ENCODE results near the gene CREG1. TPM values are rescaled to one million over a fixed set of nuclear protein-coding genes. Genes with fewer than 3 reads are reported as not detected.

CREG1 gene
- total RNA-seq, 1 donor from 2014 or later = 78.5 TPM

DNA sequence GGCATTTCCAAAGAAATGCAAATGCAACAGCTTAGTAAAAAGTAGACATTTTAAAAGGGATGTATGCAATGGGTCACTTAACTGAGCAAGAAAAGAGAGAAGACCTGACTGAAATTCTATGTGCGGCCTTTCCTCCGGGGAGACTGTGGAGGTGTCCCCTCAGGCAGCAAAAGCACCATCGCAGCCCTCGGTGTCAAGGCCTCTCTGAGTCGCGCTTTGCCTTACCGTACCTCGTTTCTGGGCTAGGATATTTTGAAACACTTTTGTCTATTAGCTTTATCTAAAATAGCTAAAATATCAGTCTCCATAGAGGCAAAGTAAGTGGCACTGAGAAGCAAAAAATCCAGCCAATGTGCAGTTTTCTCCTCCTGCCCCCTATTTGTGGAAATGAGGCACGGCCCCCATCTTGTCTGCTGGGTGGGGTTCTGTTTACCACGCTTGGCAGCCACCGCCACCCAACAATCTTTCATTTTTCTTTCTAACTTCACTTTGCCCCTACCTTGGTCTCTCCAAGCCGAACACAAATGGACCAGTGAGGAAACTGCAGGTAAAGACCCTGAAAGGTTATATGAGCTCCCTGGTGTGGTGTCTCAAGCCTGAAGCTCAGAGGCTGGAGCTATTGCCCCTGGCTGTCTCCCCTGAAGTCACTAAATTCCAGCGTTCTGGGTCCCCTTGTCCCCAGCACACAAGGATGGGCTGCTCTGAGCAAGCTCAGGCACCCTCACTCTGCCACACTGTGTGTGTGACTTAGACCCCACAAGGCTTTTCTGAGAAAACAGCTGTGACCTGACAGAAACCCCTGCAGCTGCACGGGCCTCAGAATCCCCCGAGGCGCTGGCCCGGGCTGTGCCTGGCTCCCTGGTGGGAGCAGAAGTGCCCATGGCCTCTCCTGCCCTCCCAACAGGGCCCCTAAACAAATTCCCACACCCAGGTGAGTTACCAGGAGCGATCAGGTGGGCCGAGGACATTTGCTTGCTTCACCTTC, 36.9 kb downstream of the CREG1 start:
- DNase-seq (ENCODE audit: missing footprints) = no peak
- ATAC-seq = no peak
- intact Hi-C loops (cut with DNase I) = no loop called here

DNA sequence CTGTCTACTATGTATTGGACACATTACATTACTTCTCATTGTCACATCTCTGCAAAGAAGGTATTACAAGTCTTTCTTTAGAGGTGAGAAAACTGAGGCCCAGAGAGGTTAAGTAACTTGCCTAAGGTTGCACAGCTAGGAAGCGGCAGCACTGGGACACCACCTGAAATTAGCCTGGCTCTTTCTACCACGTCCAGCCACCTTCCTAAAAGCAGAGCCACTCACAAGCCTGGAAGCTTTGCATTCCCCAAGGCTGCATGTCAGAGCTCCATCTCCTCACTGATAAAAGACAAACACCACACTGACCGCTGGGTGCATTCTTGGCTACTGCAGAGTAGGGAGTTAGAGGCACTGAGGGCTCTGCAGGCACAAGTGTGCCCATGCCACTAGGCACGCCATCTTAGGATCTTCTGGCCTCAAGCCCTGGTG, 37.7 kb downstream of the CREG1 start:
- no peak for DNase-seq (ENCODE audit: missing footprints)
- ATAC-seq = no peak
- intact Hi-C loops (cut with DNase I) = no loop called here

DNA sequence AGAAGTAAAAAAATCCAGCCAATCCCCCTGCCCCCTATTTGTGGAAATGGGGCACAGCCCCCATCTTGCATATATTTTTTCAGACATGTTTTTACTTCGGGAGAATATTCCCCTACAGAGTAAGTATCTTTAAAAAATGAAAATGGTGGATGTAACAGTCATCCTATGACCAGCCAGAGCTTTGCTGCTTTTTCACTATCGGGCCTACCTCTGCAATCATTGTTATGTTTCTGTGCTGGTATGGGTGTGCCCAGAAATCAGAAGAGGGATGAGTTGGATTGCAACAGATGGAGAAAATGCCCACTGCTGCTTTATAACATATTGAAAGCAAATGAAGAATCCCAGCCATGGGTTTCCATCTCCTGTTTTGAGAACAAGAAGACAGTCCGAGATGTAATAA, 38.1 kb downstream of the CREG1 start:
- DNase-seq (ENCODE audit: missing footprints) = no peak
- ATAC-seq = no peak
- intact Hi-C loops (cut with DNase I) = no loop called here

DNA sequence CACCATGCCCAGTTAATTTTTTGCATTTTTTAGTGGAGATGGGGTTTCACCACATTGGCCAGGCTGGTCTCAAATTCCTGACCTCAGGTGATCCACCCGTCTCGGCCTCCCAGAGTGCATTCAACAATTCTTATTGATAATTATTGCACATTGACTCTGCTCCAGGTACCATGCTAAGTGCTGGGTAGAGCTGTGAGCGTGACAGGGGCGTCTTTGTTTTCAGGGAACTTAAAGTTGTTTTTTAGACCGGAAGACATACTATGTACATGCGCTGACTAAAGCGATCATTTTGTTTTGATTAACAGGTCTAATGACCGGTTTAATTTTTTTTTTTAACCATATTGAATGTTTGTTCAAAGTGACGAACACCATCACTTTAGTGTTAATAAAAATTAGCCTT, 39.3 kb downstream of the CREG1 start:
- intact Hi-C loops (cut with DNase I) = no loop called here
- ATAC-seq = no peak
- no peak for DNase-seq (ENCODE audit: missing footprints)

DNA sequence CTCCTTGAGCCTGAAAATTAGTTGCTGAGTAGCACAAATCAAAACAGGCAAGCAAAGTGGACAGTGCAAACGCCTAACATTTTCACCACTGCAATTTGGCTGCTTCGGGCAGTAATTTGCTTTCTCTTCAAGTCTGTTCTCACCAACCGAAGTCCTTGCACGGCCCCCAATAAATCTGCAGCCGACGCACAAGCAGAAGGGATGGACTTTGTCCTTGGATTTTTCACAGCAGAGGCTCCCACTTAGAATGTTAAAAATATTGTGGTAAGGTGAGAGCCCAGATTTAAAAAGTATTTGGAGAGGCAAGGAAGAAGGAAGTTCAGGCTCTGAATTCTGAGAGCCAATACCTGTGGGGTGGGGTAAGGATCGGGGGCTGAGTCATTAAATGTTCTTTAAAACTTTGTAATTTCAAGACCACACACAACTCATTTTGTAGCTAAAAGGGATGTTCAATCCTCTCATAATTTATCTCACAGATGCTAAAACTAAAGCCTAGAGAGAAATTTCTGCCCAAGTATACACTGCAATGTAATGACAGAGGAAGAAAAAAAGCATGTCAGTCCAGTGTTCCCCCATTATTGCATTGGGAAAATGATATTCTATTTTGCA, 41.4 kb downstream of the CREG1 start:
- DNase-seq (ENCODE audit: missing footprints) (no peak), ATAC-seq (no peak)
- intact Hi-C loops (cut with DNase I) = no loop called here

DNA sequence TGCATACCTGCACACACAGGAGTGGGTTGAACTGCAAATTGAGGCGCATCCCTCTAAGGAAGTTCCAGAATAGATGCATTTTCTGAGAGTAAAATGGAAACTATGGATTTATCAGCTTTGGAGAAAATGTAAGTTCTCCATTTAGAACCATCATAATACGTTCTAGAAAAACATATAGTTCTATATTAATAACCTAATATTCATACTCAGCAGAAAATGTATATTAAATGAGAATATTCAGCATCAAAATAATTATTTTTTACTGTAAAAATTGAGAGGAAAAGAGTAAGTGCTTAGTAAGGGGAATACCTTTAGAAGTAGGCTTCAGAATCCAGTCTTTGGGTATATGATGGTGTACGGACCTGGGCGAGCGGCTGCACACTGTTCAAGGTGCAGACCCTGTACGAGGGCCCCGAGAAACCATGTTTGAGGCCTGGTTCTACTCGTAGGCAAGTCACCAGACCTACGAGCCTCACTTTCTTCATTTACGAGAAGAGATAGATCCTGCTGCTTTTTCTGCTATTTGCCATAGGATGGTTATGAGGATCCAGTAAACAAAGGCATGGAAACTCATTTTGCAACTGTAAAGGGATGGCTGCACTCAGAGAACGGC, 42.1 kb downstream of the CREG1 start:
- ATAC-seq (no peak), DNase-seq (ENCODE audit: missing footprints) (no peak)
- intact Hi-C loops (cut with DNase I) = no loop called here

DNA sequence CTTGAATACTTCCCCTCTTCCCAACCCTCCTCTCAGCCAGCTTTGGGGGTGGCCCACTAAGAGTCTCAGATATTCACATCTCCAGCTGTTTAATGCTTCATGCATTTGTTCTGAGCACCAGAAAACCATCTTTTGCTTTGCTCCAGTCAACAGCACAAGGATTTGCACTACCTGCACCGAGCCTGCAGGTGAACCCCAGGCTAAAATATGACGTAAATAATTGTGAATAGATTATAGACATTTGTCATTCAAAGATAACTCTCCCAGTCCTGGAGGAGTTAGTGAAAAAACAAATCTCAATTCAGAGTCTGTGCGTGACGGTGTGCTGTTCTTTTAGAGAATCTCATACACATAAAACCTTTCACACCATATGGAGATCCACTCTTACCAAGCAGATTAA, 42.7 kb downstream of the CREG1 start:
- intact Hi-C loops (cut with DNase I) = no loop called here
- ATAC-seq (no peak), DNase-seq (ENCODE audit: missing footprints) (no peak)

DNA sequence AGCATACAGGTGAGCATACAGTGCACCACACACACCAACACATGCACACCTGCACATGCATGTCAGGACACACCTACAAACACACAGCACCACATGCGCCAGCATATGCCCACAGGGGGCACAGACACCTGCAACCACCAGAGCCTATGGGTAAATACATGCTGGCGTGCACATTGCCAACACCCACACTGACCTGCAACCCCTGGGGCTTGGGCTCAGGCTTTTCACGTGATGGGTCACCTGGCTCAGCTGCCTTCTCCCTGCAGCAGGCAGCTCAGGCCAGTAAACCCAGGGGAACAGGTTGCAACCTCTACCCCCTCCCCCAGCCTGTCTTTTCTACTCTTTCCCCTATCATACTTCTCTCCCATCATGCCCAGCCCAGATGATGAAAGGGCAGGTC, 43.3 kb downstream of the CREG1 start:
- no peak for ATAC-seq
- intact Hi-C loops (cut with DNase I) = no loop called here
- DNase-seq (ENCODE audit: missing footprints) = no peak

DNA sequence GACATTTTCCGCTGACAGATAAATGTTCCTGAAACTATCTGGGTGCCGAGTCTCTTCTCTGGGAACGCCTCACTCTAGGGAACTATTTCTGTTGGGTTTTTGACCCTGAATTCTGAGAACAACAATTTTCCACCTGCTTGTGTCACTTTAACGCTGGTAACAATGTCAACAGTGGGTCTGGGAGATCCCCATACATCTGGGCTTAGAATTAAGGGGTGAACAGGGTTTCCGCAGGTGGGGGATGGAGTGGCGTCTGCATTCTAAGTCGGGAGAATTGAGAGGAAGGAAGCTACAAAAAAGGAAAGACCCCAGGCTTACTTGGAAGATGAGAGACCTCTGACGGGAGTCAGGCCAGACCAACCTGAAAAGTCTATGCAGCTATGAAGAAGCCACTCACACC, 44.0 kb downstream of the CREG1 start:
- DNase-seq (ENCODE audit: missing footprints) = no peak
- ATAC-seq = no peak
- intact Hi-C loops (cut with DNase I) = no loop called here

DNA sequence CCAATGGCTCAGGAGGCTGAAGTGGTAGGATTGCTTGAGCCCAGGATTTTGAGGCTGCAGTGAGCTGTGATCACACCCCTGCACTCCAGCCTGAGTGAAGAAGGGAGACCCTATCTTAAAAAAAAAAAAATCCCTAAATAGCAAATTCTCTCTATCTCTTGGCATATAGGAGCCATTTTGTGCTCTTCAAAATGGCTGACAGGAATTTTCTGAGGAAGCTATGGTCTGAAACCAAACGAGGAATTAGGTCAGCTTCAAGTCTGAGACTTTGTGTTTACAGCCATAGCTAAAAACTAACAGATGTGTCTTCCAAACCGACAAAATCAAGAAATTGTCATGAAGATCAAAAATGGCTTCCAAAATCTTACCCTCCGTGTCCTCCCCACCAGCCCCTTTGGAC, 45.8 kb downstream of the CREG1 start:
- ATAC-seq (no peak), DNase-seq (ENCODE audit: missing footprints) (no peak)
- intact Hi-C loops (cut with DNase I) = loop anchor here (2.0 kb wide), 1 partner anchor 19 kb away; no protein-coding TSS in a partner anchor

DNA sequence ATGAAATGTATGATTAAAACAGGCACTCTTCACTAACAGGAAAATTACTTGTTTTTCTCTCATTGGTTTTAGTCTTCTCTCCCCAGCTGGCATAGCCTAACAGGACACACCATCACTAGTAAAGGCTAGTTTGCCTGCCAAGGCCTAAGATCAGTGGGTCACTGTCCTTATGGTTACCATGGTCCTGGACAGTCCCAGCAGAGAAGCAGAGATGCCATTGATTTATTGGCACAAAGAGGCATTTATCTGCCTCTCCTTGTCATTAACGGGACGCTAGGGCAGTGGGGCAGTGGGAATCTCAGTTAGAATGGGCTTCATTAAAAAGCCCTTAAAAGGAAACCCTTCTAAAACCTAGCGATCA, 49.1 kb downstream of the CREG1 start:
- intact Hi-C loops (cut with DNase I) = no loop called here
- DNase-seq (ENCODE audit: missing footprints) = no peak

DNA sequence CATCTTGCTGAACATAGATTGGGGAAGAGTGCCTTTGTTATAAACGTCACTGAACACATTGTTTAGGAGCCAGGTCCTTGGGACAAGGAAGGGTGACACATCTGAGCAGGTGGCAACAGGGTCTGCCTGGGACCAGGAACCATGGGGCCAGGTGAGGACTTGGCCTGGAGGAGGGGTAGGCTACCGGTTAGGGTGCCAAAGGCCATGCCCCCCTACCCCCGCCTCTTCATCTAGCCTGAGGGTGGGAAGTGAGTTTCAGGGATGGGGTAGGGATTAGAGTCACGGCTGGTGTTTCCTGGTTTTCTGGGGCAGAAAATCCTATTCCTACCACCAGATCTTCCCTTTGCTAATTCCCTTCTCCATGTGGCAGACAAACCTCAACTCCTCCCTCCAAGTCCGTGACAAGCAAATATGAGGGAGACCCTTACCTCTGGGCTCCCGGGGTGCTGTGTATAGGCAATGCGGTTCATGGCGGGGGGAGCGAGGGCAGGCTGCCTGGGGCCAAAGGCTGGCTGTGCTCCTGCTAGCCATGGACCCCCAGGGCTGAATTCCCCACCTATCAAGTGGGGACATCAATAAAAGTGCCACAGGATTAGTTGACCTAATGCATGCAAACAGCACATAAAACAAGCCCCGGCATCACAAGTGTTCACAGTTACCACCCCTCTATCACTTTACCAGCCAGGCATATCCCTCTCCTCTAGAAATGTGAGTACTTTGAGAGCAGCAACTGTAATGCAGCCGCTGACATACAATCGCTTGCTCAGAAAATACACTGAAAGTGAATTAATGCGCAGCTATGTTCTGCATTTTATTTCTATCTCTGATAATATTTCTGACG, 49.7 kb downstream of the CREG1 start:
- intact Hi-C loops (cut with DNase I) = no loop called here
- ATAC-seq = no peak
- no peak for DNase-seq (ENCODE audit: missing footprints)

More for the DNA sequence above, 49.1 kb downstream of the CREG1 start:
- no peak for ATAC-seq

DNA sequence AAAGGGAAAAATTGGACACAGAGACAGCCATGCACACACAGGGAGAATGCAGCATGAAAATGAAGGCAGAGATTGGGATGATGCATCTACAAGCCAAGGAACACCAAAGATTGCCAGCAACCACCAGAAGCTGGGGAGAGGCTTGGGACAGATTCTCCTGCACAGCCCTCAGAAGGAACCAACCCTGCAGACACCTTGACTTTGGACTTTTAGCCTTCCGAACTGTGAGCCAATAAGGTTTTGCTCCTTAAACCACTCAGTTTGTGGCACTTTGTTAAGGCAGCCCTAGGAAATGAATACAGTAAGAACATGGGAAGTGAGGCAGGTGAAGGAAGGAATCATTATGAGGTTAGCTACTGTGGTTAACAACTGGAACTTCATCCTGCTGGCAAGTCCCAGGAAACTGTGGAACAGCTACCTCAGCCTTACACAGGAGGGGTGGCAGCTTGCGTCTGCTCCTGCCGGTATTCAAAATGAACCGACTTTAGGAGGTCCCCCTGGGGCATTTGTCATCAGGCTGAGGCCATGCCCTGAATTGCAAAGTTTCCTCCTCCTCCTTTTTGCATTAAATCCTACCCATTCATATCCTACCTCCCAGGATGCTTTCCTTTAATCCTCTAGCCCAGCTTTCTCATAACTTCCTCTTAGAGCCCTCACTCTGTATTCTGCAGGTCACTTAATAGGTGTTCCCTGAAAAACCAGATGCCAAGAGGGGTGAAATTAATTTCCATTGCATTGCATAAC, 50.7 kb downstream of the CREG1 start:
- no peak for DNase-seq (ENCODE audit: missing footprints)
- no peak for ATAC-seq
- intact Hi-C loops (cut with DNase I) = no loop called here

DNA sequence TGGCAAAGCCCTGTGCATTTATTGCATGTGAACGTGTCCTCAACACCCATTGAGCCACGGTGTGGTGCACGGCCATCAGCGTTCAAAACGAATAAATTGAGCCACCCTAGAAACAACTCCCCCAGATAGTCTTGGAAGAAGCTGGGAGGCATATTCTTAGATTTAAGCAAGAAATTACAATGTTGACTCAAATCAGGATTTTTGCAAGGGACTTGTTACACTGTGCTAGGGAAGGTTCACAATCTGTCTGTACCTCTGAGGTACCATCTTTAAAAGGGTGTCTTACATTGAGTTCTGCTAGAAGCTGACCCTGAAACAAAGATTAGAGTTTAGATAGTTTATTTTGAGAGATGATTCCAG, 51.4 kb downstream of the CREG1 start:
- DNase-seq (ENCODE audit: missing footprints) (no peak), ATAC-seq (no peak)
- intact Hi-C loops (cut with DNase I) = no loop called here

DNA sequence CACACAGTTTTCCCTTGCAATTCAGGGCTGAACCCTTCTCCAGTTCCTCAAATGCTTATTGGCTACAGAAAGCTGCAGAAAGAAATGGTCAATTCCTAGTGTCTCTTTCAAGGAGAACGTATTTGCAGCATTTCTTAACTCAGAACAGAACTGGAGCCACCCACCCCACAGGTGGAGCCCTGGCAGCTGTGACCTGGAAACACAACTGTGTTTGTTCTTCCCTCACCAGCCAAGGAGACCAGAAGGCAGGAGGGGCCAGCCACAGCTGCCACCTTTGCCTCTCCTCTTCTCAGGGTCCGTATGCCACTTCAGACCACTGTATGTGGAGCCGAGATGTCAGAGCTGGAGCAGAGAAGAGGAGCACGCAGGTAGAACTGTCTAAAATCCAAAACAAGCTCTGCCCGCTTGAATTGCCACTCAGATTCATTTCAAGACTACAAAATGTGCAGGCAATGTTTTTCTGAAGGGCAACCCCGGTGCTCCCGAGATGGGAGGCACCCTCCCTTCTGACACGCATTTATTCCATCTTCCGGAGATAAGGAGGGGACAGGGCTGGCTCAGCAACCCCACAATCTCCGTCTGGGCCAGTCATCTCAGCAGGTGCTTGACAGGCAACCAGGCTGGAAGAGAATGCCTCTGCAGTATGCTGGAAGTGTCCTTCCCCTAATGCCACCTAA, 51.9 kb downstream of the CREG1 start:
- no peak for DNase-seq (ENCODE audit: missing footprints)
- intact Hi-C loops (cut with DNase I) = no loop called here
- ATAC-seq = no peak

DNA sequence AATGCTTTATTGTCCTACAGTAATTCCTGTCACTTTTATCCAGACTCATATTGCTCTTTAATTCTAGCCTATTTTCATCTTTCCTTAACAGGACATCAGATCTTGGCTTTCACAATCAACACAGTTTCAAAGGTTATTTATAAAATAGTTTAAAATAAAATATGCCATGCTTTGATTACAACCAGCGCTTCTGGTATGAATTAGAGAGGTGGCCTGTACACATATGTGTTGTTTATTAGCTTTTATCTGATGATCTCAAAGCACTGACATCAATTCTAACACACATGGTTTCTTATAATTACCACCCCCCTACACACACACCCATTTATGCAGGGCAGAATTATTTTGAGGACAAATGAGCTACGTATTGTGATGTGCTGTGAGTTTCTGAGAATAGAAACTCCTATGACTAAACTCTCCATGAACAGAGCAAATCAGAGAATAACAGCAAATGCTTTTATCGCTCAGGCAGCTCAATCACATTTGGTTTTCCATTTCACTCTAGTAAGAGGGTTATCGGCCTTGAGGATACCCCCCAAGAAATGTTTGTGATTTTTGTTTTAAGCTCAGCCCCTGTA, 53.2 kb downstream of the CREG1 start:
- intact Hi-C loops (cut with DNase I) = no loop called here
- no peak for DNase-seq (ENCODE audit: missing footprints)
- no peak for ATAC-seq

DNA sequence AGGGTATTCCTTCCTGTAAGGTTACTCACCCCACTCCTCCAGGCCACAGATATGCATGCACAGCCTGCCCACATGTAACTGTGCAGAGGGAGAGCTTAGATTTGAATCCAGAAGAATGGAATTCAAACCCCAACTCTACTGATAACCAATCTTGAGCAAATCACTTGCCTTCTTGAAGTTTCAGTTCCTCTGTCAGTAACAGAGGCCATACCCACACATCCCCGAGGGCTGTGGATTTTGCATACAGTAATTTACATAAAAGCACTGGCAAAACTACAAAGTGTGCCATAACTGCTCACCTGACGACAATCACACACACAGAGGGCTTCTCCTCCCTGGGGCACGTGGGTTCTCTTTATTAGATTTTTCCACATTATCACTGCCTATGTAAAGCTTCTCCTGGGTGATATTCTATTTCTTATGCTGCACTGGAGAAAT, 53.9 kb downstream of the CREG1 start:
- no peak for DNase-seq (ENCODE audit: missing footprints)
- no peak for ATAC-seq
- intact Hi-C loops (cut with DNase I) = no loop called here

DNA sequence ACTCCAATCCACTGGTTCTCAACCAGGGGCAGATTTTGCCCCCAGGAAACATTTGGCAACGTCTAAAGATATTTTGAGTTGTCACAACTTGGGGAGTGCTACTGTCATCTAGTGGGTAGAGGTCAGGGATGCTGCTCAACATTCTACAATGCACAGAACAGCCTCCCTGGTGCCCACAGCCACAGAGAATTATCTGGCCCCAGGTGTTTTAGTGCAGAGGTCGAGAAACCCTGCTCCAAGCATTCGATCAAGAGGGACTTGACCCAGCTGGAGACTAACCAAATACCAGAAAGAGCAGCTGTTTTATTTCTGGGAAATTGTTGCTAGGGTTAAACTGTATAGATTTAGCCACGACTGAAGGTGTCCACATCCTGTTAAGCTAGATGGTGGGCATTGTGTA, 54.5 kb downstream of the CREG1 start:
- no peak for DNase-seq (ENCODE audit: missing footprints)
- intact Hi-C loops (cut with DNase I) = no loop called here
- no peak for ATAC-seq

Data from Right ventricle myocardium inferior (tissue), 1 donor.